Fibroblast of lung (primary cell): ENCODE data around the gene WNT7B. TPM values are rescaled to one million over a fixed set of nuclear protein-coding genes. Genes with fewer than 3 reads are reported as not detected.

Source experiments
- DNase-seq, 2 donors: peaks; one replicate each; pipeline versions ENCODE4 v3.0.0 to v3.0.0-alpha.2; 2010; ENCODE audit warnings: low read depth in 2 of 2
- H2AFZ ChIP-seq: 2 replicates; pipeline ENCODE4 v1.5.1; 2012; ENCODE audit warnings: low read length, control low read depth, inconsistent platforms
- H3K27ac ChIP-seq: 2 replicates; pipeline ENCODE4 v1.5.1; 2011; ENCODE audit warnings: low read length, control low read depth; ENCODE audit not compliant: insufficient read depth
- H3K27me3 ChIP-seq: 2 replicates; pipeline ENCODE4 v1.5.1; 2011; ENCODE audit warnings: mild to moderate bottlenecking, low read length; ENCODE audit not compliant: control insufficient read depth, insufficient read depth
- H3K36me3 ChIP-seq: 2 replicates; pipeline ENCODE4 v1.5.1; 2011; ENCODE audit warnings: low read length; ENCODE audit not compliant: control insufficient read depth, insufficient read depth
- H3K4me1 ChIP-seq: 2 replicates; pipeline ENCODE4 v1.5.1; 2011; ENCODE audit warnings: low read length; ENCODE audit not compliant: control insufficient read depth, insufficient read depth; ENCODE audit errors: extremely low read depth
- H3K4me2 ChIP-seq: 2 replicates; pipeline ENCODE4 v1.5.1; 2011; ENCODE audit warnings: low read length, control low read depth; ENCODE audit not compliant: insufficient read depth; ENCODE audit errors: extremely low read depth
- H3K4me3 ChIP-seq, 4 experiments: fragments of 200-600 bp in 1 of 4; sonication (generic) in 1 of 4; replicated peaks in 1 of 4; 2 replicates each; pipeline ENCODE4 v1.5.1; 2011 to 2016; ENCODE audit warnings: low read length in 4 of 4, low read depth in 3 of 4, mild to moderate bottlenecking in 3 of 4, control low read depth in 2 of 4, inconsistent platforms in 1 of 4, mixed read lengths in 1 of 4; ENCODE audit not compliant: insufficient read depth in 1 of 4; ENCODE audit errors: control extremely low read depth in 1 of 4
- H3K79me2 ChIP-seq: 2 replicates; pipeline ENCODE4 v1.5.1; 2012; ENCODE audit warnings: mild to moderate bottlenecking, low read length, inconsistent platforms; ENCODE audit not compliant: control insufficient read depth, insufficient read depth
- H3K9ac ChIP-seq: 2 replicates; pipeline ENCODE4 v1.5.1; 2011; ENCODE audit warnings: mild to moderate bottlenecking, low read length, control low read depth; ENCODE audit not compliant: insufficient read depth
- H3K9me3 ChIP-seq: 2 replicates; pipeline ENCODE4 v1.5.1; 2012; ENCODE audit warnings: low read depth, low read length; ENCODE audit not compliant: control insufficient read depth, insufficient read depth
- H4K20me1 ChIP-seq: 2 replicates; pipeline ENCODE4 v1.5.1; 2011; ENCODE audit warnings: low read length; ENCODE audit not compliant: control insufficient read depth, insufficient read depth; ENCODE audit errors: extremely low read depth
- EZH2 ChIP-seq: IDR thresholded peaks from 2 replicates; pipeline ENCODE4 v1.5.1; 2012; ENCODE audit warnings: low read length, control low read depth, mild to moderate bottlenecking; ENCODE audit errors: missing control alignments
- polyA plus RNA-seq, 2 donors: library from polyadenylated mRNA; depleted of rRNA in 1 of 2; stranded (reverse) in 1 of 2; unstranded in 1 of 2; fragments of >200 nt; gene quantifications; 2 replicates each; pipeline ENCODE4 v1.2.1, GENCODE V29; 2011 to 2012; ENCODE audit warnings: missing spikeins in 1 of 2
- total RNA-seq: library from RNA; depleted of rRNA; stranded (reverse); fragments of >200 nt; gene quantifications from 2 replicates; pipeline ENCODE4 v1.2.1, GENCODE V29; 2014
- TF ChIP-seq, protein P1 (sequence below), 2 donors: IDR thresholded peaks in 1 of 2; conservative IDR thresholded peaks in 1 of 2; 1 replicate in 1 of 2; 2 replicates in 1 of 2; pipeline ENCODE4 v1.5.1; 2011 to 2012; ENCODE audit warnings: low read length in 2 of 2, control low read depth in 1 of 2, inconsistent platforms in 1 of 2, low read depth in 1 of 2, mild to moderate bottlenecking in 1 of 2

WNT7B gene
- total and polyA plus RNA-seq, 2 donors (not counting 1 experiment from before 2014, with no cell fraction given): 0.17 TPM; not detected in 1

DNA sequence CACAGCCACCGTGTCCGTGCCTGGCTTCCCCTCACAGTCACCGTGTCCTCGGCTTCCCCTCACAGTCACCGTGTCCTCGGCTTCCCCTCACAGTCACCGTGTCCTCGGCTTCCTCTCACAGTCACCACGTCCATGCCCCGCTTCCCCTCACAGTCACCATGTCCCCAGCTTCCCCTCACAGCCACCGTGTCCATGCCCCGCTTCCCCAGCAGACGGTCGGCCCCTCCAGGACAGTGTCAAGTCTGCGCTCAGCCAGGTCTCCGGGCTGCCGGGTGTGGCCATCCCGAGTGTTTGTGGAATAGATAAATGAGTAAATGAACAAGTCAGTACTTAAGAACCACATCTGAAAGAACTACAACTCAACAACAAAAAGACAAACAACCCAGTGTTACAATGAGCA is 23.8 kb downstream of the WNT7B start:
- Histone ChIP-seq H2AFZ (no peak overlapping the region), H3K4me2 (no peak overlapping the region), H3K9ac (no peak overlapping the region), H3K27ac (no peak overlapping the region), H4K20me1 (no peaks in the 10 kb centered on the region), H3K36me3 (no peaks in the 10 kb centered on the region), H3K9me3 (no peaks in the 10 kb centered on the region), H3K27me3 (peaks cover 14% of the 10 kb centered on the region), H3K4me3 (no peak overlapping the region), H3K79me2 (no peaks in the 10 kb centered on the region), H3K4me1 (no peaks in the 10 kb centered on the region)
- DNase-seq: no peak
- TF ChIP-seq, protein P1, sequence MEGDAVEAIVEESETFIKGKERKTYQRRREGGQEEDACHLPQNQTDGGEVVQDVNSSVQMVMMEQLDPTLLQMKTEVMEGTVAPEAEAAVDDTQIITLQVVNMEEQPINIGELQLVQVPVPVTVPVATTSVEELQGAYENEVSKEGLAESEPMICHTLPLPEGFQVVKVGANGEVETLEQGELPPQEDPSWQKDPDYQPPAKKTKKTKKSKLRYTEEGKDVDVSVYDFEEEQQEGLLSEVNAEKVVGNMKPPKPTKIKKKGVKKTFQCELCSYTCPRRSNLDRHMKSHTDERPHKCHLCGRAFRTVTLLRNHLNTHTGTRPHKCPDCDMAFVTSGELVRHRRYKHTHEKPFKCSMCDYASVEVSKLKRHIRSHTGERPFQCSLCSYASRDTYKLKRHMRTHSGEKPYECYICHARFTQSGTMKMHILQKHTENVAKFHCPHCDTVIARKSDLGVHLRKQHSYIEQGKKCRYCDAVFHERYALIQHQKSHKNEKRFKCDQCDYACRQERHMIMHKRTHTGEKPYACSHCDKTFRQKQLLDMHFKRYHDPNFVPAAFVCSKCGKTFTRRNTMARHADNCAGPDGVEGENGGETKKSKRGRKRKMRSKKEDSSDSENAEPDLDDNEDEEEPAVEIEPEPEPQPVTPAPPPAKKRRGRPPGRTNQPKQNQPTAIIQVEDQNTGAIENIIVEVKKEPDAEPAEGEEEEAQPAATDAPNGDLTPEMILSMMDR (conservative IDR thresholded peaks at IDR 0.05 in 1 of 2, IDR thresholded peaks at IDR 0.05 in 1 of 2; ENCODE audit: low read depth in 1 of 2, low read length in 2 of 2): no peak
- no peak for TF ChIP-seq EZH2

DNA sequence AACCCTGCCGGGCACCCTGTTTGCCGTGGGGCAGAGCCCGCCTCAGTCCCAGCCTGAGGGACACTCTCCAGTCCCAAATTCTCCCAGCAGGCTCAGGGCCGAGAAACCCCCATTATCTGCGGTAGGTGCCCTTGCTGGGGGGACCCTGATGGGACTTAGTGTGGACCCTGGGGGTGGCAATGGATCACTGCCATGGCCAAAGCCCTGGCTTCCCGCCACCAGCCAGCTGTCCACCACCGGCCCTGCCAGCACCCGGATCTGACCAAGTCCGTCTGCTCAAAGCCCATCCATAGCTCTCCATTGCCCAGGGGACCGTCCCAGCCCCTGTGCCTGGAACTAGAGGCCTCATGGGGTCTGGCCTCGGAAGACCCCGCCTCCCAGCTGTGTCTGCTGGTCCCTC is 24.4 kb downstream of the WNT7B start:
- H3K27ac ChIP-seq: no peak overlapping the region
- no peaks in the 10 kb centered on the region for H3K36me3 ChIP-seq
- no peak overlapping the region for H3K4me2 ChIP-seq
- H2AFZ ChIP-seq: no peak overlapping the region
- no peak overlapping the region for H3K9ac ChIP-seq
- H4K20me1 ChIP-seq: no peaks in the 10 kb centered on the region
- H3K79me2 ChIP-seq: no peaks in the 10 kb centered on the region
- TF ChIP-seq, protein P1 (conservative IDR thresholded peaks at IDR 0.05 in 1 of 2, IDR thresholded peaks at IDR 0.05 in 1 of 2; ENCODE audit: low read depth in 1 of 2, low read length in 2 of 2): no peak
- TF ChIP-seq EZH2: no peak
- no peaks in the 10 kb centered on the region for H3K9me3 ChIP-seq
- no peaks in the 10 kb centered on the region for H3K4me1 ChIP-seq
- no peak for DNase-seq
- no peak overlapping the region for H3K4me3 ChIP-seq
- H3K27me3 ChIP-seq: peaks cover 14% of the 10 kb centered on the region

DNA sequence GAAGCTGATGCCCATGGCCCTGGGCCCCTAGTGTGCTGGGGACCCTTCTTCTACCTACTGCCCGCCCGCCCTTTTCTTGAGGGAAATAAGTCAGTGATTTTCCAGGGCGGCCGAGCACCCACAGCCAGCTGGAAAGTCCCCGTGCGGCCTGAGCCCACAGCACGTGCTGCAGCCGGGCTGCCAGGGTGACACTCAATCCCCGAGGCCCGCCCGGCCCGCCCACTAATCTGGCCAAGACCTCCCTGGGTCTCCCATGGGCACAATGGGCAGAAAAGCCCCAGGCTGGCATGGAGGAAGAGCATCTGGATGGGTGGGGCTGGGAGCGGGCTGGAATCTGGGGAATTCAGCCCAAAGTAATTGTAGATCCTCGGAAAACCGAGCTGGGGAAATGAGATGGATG is 24.8 kb downstream of the WNT7B start:
- no peaks in the 10 kb centered on the region for H4K20me1 ChIP-seq
- TF ChIP-seq, protein P1 (conservative IDR thresholded peaks at IDR 0.05 in 1 of 2, IDR thresholded peaks at IDR 0.05 in 1 of 2; ENCODE audit: low read depth in 1 of 2, low read length in 2 of 2): no peak
- TF ChIP-seq EZH2: no peak
- no peak overlapping the region for H3K27ac ChIP-seq

More for the DNA sequence above, 24.8 kb downstream of the WNT7B start:
- no peak overlapping the region for H3K4me3 ChIP-seq
- H3K79me2 ChIP-seq: no peaks in the 10 kb centered on the region
- DNase-seq: no peak
- no peak overlapping the region for H2AFZ ChIP-seq
- H3K4me2 ChIP-seq: no peak overlapping the region
- H3K9me3 ChIP-seq: no peaks in the 10 kb centered on the region
- H3K4me1 ChIP-seq: no peaks in the 10 kb centered on the region
- H3K9ac ChIP-seq: no peak overlapping the region
- H3K27me3 ChIP-seq: peaks cover 14% of the 10 kb centered on the region
- no peaks in the 10 kb centered on the region for H3K36me3 ChIP-seq
